ENCODE measurements around the gene SOX11. TPM values are rescaled to one million over a fixed set of nuclear protein-coding genes. Genes with fewer than 3 reads are reported as not detected.

The SOX11 gene
- total and polyA plus RNA-seq, 2 of the 8 experiments (the other 6 are each of a cell fraction or from before 2014, with no cell fraction given), result 9.0 to 55.6 TPM

- TF ChIP-seq BCL11A (IDR thresholded peaks at IDR 0.05; ENCODE audit: low read depth in 2 of 2, low read length in 2 of 2) (peak; percentile 9 to 33), MAFK (IDR thresholded peaks at IDR 0.05; ENCODE audit: low read depth, low read length) (peak; percentile 47; the same call in 1 of the 2 replicates), ATF2 (IDR thresholded peaks at IDR 0.05; ENCODE audit: low read length) (peak; percentile 81), TEAD4 (IDR thresholded peaks at IDR 0.05; ENCODE audit: low read depth, low read length) (peak; percentile 75), SIN3A (conservative IDR thresholded peaks at IDR 0.05 in 1 of 2, IDR thresholded peaks at IDR 0.05 in 1 of 2; ENCODE audit: low read depth in 1 of 2, low read length in 2 of 2) (0 out of 4 replicates have a peak, but pooled peaks of 1 of the 2 experiments have one; percentile 23), TAF1 (IDR thresholded peaks at IDR 0.05; ENCODE audit: low read depth, low read length) (peak; percentile 56; the same call in 1 of the 2 replicates), EP300 (IDR thresholded peaks at IDR 0.05; ENCODE audit: borderline replicate concordance in 1 of 2, low read depth in 2 of 2, low read length in 2 of 2) (peak in 1 of 2 experiments; percentile 94; a peak in 2 of 3 replicates), NRF1 (IDR thresholded peaks at IDR 0.05; ENCODE audit: low read depth, low read length) (no peak), RAD21 (IDR thresholded peaks at IDR 0.05 in 1 of 2, conservative IDR thresholded peaks at IDR 0.05 in 1 of 2; ENCODE audit: low read depth in 2 of 2, low read length in 2 of 2) (peak; percentile 32 to 41; a peak in 3 of 4 replicates), RXRA (IDR thresholded peaks at IDR 0.05; ENCODE audit: insufficient read depth, low read depth, low read length) (no peak), CHD2 (IDR thresholded peaks at IDR 0.05; ENCODE audit: low read length) (no peak), BRCA1 (IDR thresholded peaks at IDR 0.05; ENCODE audit: low read depth, low read length) (no peak), CBX5 (IDR thresholded peaks at IDR 0.05; ENCODE audit: low read depth, low read length) (no peak), SRF (IDR thresholded peaks at IDR 0.05; ENCODE audit: low read depth, low read length) (no peak), ATF3 (IDR thresholded peaks at IDR 0.05; ENCODE audit: insufficient read depth, low read depth, low read length) (no peak), TBP (IDR thresholded peaks at IDR 0.05; ENCODE audit: low read depth, low read length) (no peak; the same call in 1 of the 2 replicates), JUN (IDR thresholded peaks at IDR 0.05; ENCODE audit: low read depth, low read length) (no peak), ASH2L (IDR thresholded peaks at IDR 0.05; ENCODE audit: low read length) (peak; percentile 96), ZNF274 (IDR thresholded peaks at IDR 0.05; ENCODE audit: borderline replicate concordance, extremely low read depth, low read length) (no peak), EZH2 (IDR thresholded peaks at IDR 0.05; ENCODE audit: low read depth, low read length, severe bottlenecking) (no peak), EGR1 (IDR thresholded peaks at IDR 0.05; ENCODE audit: borderline replicate concordance, low read depth, low read length) (peak; percentile 91)
Observed at GRCh38 chr2:5725794-5726463, 33.7 kb downstream of the SOX11 start (continued).
